Heart right ventricle (tissue), 16 donors: Measurements from ENCODE around the gene NAALADL2. TPM values are rescaled to one million over a fixed set of nuclear protein-coding genes. Genes with fewer than 3 reads are reported as not detected.

ENCODE experiments used
- ATAC-seq, 8 donors: fragments of 200-7000 bp; cut with Tn5 transposase; one replicate each; pipeline ENCODE4 v1.9.1; 2020; ENCODE audit warnings: mild to moderate bottlenecking in 8 of 8, moderate library complexity in 8 of 8, moderate number of reproducible peaks in 1 of 8
- DNase-seq, 2 donors: peaks; one replicate each; pipeline ENCODE4 v3.0.0-alpha.2; 2020
- H3K27ac ChIP-seq, 10 donors: fragments of 200-600 bp; sonication (generic) in 2 of 10; one replicate each; pipeline versions ENCODE4 v1.5.0 to v1.8.0; 2020 to 2022; ENCODE audit warnings: mild to moderate bottlenecking in 3 of 10
- H3K27me3 ChIP-seq, 7 donors: fragments of 200-600 bp; one replicate each; pipeline ENCODE4 v1.8.0; 2021 to 2022; ENCODE audit warnings: mild to moderate bottlenecking in 2 of 7
- H3K36me3 ChIP-seq, 9 donors: fragments of 200-600 bp; sonication (generic) in 1 of 9; one replicate each; pipeline versions ENCODE4 v1.5.0 to v1.8.0; 2020 to 2022; ENCODE audit warnings: mild to moderate bottlenecking in 2 of 9
- H3K4me1 ChIP-seq, 9 donors: fragments of 200-600 bp; sonication (generic) in 1 of 9; one replicate each; pipeline versions ENCODE4 v1.5.0 to v1.8.0; 2020 to 2022; ENCODE audit warnings: mild to moderate bottlenecking in 4 of 9
- H3K4me3 ChIP-seq, 10 donors: fragments of 200-600 bp; sonication (generic) in 2 of 10; one replicate each; pipeline versions ENCODE4 v1.5.0 to v1.8.0; 2020 to 2022; ENCODE audit warnings: mild to moderate bottlenecking in 7 of 10, moderate library complexity in 2 of 10
- H3K9me3 ChIP-seq, 11 donors: fragments of 200-600 bp in 10 of 11; sonication (generic) in 2 of 11; one replicate each; pipeline versions ENCODE4 v1.5.0 to v1.8.0; 2013 to 2022; ENCODE audit warnings: mild to moderate bottlenecking in 2 of 11, control low read depth in 1 of 11, moderate library complexity in 1 of 11
- CTCF ChIP-seq, 9 donors: fragments of 200-600 bp; sonication (generic) in 2 of 9; IDR thresholded peaks; one replicate each; pipeline versions ENCODE4 v1.5.0 to v1.8.0; 2021 to 2022; ENCODE audit warnings: antibody characterized with exemption in 9 of 9, mild to moderate bottlenecking in 5 of 9, moderate library complexity in 1 of 9
- WGBS, 2 donors: extraction: QIAGEN DNeasy Blood & Tissue Kit; methylation state at CpG; one replicate each; pipeline ENCODE4 v1.1.7; 2013; ENCODE audit warnings: inconsistent platforms in 1 of 2; 5-methylcytosine and 5-hydroxymethylcytosine counted together
- intact Hi-C, 10 donors: fragments of 100-400 bp; cut with DNase I; formaldehyde crosslinking; loops; one replicate each; pipeline versions ENCODE4 v1.11.1 to v1.14.2; 2022
- polyA plus RNA-seq, 2 donors: library from polyadenylated mRNA; stranded (reverse); fragments of 200-250 nt; gene quantifications; one replicate each; pipeline ENCODE4 v1.2.3, GENCODE V29; 2013
- total RNA-seq, 10 donors: library from RNA; stranded (reverse); fragmentation: NEBNext Ultra II Directional in 3 of 10; extraction: Animal tissue kit (Norgen Biotek cat#: 25700) in 3 of 10; gene quantifications; one replicate each; pipeline versions ENCODE4 v1.2.1 to v1.2.4, GENCODE V29; 2021 to 2023
- donor health status: Arrhythmogenic right ventricular cardiomyopathy.
- donor health status: ischemic (EF 13 %, LVEDD 7.1; RV severe dilation, severe dysfunction).
- donor health status: healthy with polysubstance abuse.
- donor health status: DM: no; HTN: yes; CAD: no.
- donor health status: DM: no; HTN: no; CAD: no.
- donor health status: ischemic (EF 25% LVEDD 6.9; RV normal size, moderate dysfunction).
- donor health status: ischemic (EF 25% LVEDD 5.7; RV mildly dilated, moderate dysfunction).
- donor health status: healthy.
- donor health status: DM: yes; HTN: yes; CAD: no.
- donor health status: Ischemic cardiomyopathy.
- donor health status: ischemic (EF 35%, LVEDD 5.7; RV mildly dilated, moderate dysfunction).
- donor health status: nonischemic (EF 11% LVEDD 7.7; RV severe dilation, severe dysfunction).
- donor health status: DM: yes; HTN: yes; CAD: no.
- donor health status: PGD.
- donor health status: ischemic (EF 29% LVEDD 5.4; RV normal size, mild dysfunction).
- donor health status: nonischemic (EF 23%, LVEDD 6.1; RV moderate dilation, normal function).

Gene NAALADL2
- total and polyA plus RNA-seq, 12 donors = 0.36 to 11.9 (median 5.2) TPM

GRCh38 chr3:174986685-174987084, 127.6 kb downstream of the NAALADL2 start:
- intact Hi-C loops = no loop called here
- Histone ChIP-seq H3K36me3 (no peaks in the 10 kb centered on the region), H3K4me1 (no peaks in the 10 kb centered on the region), H3K4me3 (no peak overlapping the region), H3K27me3 (no peaks in the 10 kb centered on the region), H3K27ac (no peak overlapping the region), H3K9me3 (peaks cover 0 to 6% (median 0%) of the 10 kb centered on the region in 11 donors)
- no peak for ATAC-seq
- DNase-seq = no peak
- TF ChIP-seq CTCF (IDR thresholded peaks at IDR 0.05) = no peak

GRCh38 chr3:175001091-175001490, 142.0 kb downstream of the NAALADL2 start:
- Histone ChIP-seq H3K4me1 (no peaks in the 10 kb centered on the region), H3K27me3 (no peaks in the 10 kb centered on the region), H3K9me3 (no peaks in the 10 kb centered on the region), H3K36me3 (no peaks in the 10 kb centered on the region), H3K27ac (no peak overlapping the region), H3K4me3 (no peak overlapping the region)
- no peak for TF ChIP-seq CTCF (IDR thresholded peaks at IDR 0.05)
- ATAC-seq (no peak), DNase-seq (no peak)
- WGBS, 2 donors = 89 to 93% methylated on average over 1 of the region's 1 CpG
- intact Hi-C loops = no loop called here

GRCh38 chr3:175002732-175003143, 143.6 kb downstream of the NAALADL2 start:
- Histone ChIP-seq H3K36me3 (no peaks in the 10 kb centered on the region), H3K9me3 (no peaks in the 10 kb centered on the region), H3K4me3 (no peak overlapping the region), H3K4me1 (no peaks in the 10 kb centered on the region), H3K27ac (no peak overlapping the region), H3K27me3 (no peaks in the 10 kb centered on the region)
- no peak for ATAC-seq
- intact Hi-C loops = no loop called here
- no peak for DNase-seq
- no peak for TF ChIP-seq CTCF (IDR thresholded peaks at IDR 0.05)
- 96 to 97% methylated on average over 1 of the region's 1 CpG for WGBS, 2 donors

- intact Hi-C loops = no loop called here
- no peak for TF ChIP-seq CTCF (IDR thresholded peaks at IDR 0.05)
- no peaks in the 10 kb centered on the region for H3K27me3 ChIP-seq
- ATAC-seq (no peak), DNase-seq (no peak)
- whole genome bisulfite sequencing, 2 donors = 95 to 98% methylated on average over 2 of the region's 2 CpGs
- no peaks in the 10 kb centered on the region for H3K36me3 ChIP-seq
- H3K4me1 ChIP-seq = no peaks in the 10 kb centered on the region
- H3K9me3 ChIP-seq = no peaks in the 10 kb centered on the region
- no peak overlapping the region for H3K27ac ChIP-seq
- no peak overlapping the region for H3K4me3 ChIP-seq
Observed at GRCh38 chr3:175003590-175003989, 144.5 kb downstream of the NAALADL2 start.

- ATAC-seq = no peak
- intact Hi-C loops = no loop called here
- no peaks in the 10 kb centered on the region for H3K36me3 ChIP-seq
- no peak for TF ChIP-seq CTCF (IDR thresholded peaks at IDR 0.05)
- H3K27ac ChIP-seq = no peak overlapping the region
- no peaks in the 10 kb centered on the region for H3K4me1 ChIP-seq
- H3K27me3 ChIP-seq = no peaks in the 10 kb centered on the region
- DNase-seq = no peak
- WGBS, 2 donors = 55 to 63% methylated on average over 1 of the region's 1 CpG
- H3K9me3 ChIP-seq = no peaks in the 10 kb centered on the region
- H3K4me3 ChIP-seq = no peak overlapping the region
Observed at GRCh38 chr3:175005193-175005592, 146.1 kb downstream of the NAALADL2 start.
